ENCODE results near the gene IFIT1B.
A peak's percentile ranks its signal among the peaks of the same experiment; 100 is the strongest.
"Not testable (repeated sequence)": the region's sequence is repeated elsewhere in the genome, so short reads cannot be mapped to it uniquely, and the experiment has no call there.

Gene IFIT1B

GRCh38 chr10:89373916-89374711, 3.7 kb upstream of the IFIT1B start:
- no peak for DNase-seq (ENCODE audit: low spot score in 2 of 2)
- Histone ChIP-seq H3K9me3 (no peaks in the 10 kb centered on the region), H3K4me1 (peaks cover 9% of the 10 kb centered on the region), H3K4me3 (no peak overlapping the region), H3K27me3 (ENCODE audit: low read depth) (no peaks in the 10 kb centered on the region), H3K36me3 (replicated peaks) (no peaks in the 10 kb centered on the region)
- in situ Hi-C loops (cut with MboI; ENCODE audit: low sequenced_read_pairs): loop anchor here (25.0 kb wide), 1 partner anchor 1712 kb away; the partner anchor contains the start of gene PAPSS2

DNA sequence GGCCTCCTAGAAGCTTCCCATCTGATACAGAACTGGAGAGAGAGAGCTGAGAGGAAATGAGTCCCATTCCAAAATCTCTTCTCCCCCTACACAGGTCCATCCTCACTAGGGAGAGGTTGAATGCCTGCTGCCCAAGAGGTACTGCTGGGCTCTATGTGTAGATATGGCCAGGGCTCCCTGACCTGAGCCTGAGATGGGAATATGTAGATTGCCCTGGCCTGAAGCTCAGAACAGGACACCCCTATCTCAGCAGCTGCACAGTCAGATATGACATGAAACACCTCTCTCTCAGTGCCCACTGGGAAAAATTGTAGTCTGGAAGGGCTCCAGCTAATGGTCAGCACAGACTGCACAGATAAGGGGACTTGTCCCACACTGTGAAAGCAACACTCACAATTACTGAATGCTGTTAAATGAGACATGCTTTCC, 3.1 kb upstream of the IFIT1B start:
- in situ Hi-C loops (cut with MboI; ENCODE audit: low sequenced_read_pairs): loop anchor here (25.0 kb wide), 1 partner anchor 1712 kb away; the partner anchor contains the start of gene PAPSS2
- no peak for DNase-seq (ENCODE audit: low spot score in 2 of 2)

DNA sequence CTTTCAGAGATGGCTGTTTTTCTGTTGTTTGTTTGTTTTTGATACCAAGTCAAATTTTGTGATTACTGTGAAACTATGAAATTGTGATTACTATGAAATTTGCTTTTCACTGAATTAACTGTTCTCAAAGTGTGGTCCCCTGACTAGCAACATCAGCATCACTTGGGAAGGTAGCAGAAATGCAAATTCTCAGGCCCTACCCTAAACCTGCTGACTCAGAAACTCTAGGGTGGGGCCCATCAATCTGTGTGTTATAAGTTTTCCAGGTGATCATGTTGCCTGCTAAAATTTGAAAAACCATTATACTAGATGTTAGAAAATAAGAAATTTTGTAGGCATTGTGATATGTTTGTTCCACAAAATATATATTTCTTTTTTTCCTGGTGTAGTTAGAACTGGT, 1.2 kb downstream of the IFIT1B start:
- H3K27me3 ChIP-seq (ENCODE audit: low read depth): no peaks in the 10 kb centered on the region
- in situ Hi-C loops (cut with MboI; ENCODE audit: low sequenced_read_pairs): no loop called here
- H3K36me3 ChIP-seq (replicated peaks): no peaks in the 10 kb centered on the region
- no peak for DNase-seq (ENCODE audit: low spot score in 2 of 2)
- no peak overlapping the region for H3K4me3 ChIP-seq
- no peaks in the 10 kb centered on the region for H3K9me3 ChIP-seq
- peaks cover 2% of the 10 kb centered on the region for H3K4me1 ChIP-seq

More for the DNA sequence above, 3.1 kb upstream of the IFIT1B start:
- Histone ChIP-seq H3K9me3 (no peaks in the 10 kb centered on the region), H3K36me3 (replicated peaks) (no peaks in the 10 kb centered on the region), H3K27me3 (ENCODE audit: low read depth) (no peaks in the 10 kb centered on the region), H3K4me3 (no peak overlapping the region), H3K4me1 (peaks cover 9% of the 10 kb centered on the region)

GRCh38 chr10:89382757-89383156, 4.9 kb downstream of the IFIT1B start:
- Histone ChIP-seq H3K9me3 (no peaks in the 10 kb centered on the region), H3K4me1 (no peaks in the 10 kb centered on the region), H3K27me3 (ENCODE audit: low read depth) (no peaks in the 10 kb centered on the region), H3K36me3 (replicated peaks) (no peaks in the 10 kb centered on the region), H3K4me3 (no peak overlapping the region)
- no peak for DNase-seq (ENCODE audit: low spot score in 2 of 2)
- in situ Hi-C loops (cut with MboI; ENCODE audit: low sequenced_read_pairs): no loop called here

GRCh38 chr10:89384474-89385340, 6.9 kb downstream of the IFIT1B start:
- Histone ChIP-seq H3K4me3 (no peak overlapping the region), H3K36me3 (replicated peaks) (no peaks in the 10 kb centered on the region), H3K9me3 (no peaks in the 10 kb centered on the region), H3K4me1 (no peaks in the 10 kb centered on the region), H3K27me3 (ENCODE audit: low read depth) (no peaks in the 10 kb centered on the region)
- in situ Hi-C loops (cut with MboI; ENCODE audit: low sequenced_read_pairs): no loop called here
- no peak for DNase-seq (ENCODE audit: low spot score in 2 of 2)

DNA sequence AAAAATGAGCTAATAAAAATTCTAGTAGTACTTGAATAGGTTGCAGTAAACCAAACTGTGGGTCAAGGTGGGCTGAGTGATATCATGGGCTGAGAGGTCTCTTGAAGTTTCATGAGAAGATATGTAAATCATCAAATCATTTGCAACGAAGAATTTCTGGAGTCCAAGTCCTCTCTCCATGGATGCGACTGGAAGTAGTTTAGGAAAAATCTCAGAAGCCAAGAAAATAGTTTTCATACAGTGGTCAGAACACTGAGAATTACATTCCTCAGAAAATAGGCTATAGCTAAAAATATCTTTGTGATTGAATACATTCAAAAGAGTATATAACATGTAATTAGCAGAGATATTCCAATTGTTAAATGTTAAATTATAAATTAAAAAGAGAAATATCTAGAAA, 10.9 kb downstream of the IFIT1B start:
- Histone ChIP-seq H3K9me3 (no peaks in the 10 kb centered on the region), H3K4me1 (peaks cover 10% of the 10 kb centered on the region), H3K4me3 (no peak overlapping the region), H3K36me3 (replicated peaks) (no peaks in the 10 kb centered on the region), H3K27me3 (ENCODE audit: low read depth) (no peaks in the 10 kb centered on the region)
- DNase-seq (ENCODE audit: low spot score in 2 of 2): no peak
- in situ Hi-C loops (cut with MboI; ENCODE audit: low sequenced_read_pairs): no loop called here

DNA sequence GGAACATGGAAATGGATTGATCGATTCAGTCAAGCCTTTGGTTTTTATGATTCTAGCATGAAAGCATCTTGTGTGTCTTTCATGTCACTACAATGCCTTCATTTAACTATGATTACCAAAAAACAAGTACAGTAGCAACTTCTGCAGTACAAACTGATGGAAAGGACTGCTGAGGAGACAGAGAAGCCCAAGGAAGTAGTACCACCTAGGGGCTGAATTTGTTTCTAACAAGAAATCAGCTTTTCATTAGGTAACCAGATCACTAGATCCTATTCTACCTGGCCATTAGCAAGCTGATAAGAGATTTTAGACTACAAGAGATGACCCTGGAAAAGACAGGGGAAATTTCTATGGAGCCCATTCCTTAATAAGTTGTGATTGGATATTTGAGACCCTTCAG, 11.4 kb downstream of the IFIT1B start:
- in situ Hi-C loops (cut with MboI; ENCODE audit: low sequenced_read_pairs): no loop called here
- DNase-seq (ENCODE audit: low spot score in 2 of 2): peak in 1 of 2 experiments; percentile 20

GRCh38 chr10:89390476-89391225, 12.8 kb downstream of the IFIT1B start:
- no peaks in the 10 kb centered on the region for H3K9me3 ChIP-seq
- DNase-seq (ENCODE audit: low spot score in 2 of 2): no peak
- H3K27me3 ChIP-seq (ENCODE audit: low read depth): no peaks in the 10 kb centered on the region
- in situ Hi-C loops (cut with MboI; ENCODE audit: low sequenced_read_pairs): no loop called here
- H3K36me3 ChIP-seq (replicated peaks): no peaks in the 10 kb centered on the region
- peaks cover 12% of the 10 kb centered on the region for H3K4me1 ChIP-seq
- no peak overlapping the region for H3K4me3 ChIP-seq

More for the DNA sequence above, 11.4 kb downstream of the IFIT1B start:
- no peaks in the 10 kb centered on the region for H3K36me3 ChIP-seq (replicated peaks)
- no peak overlapping the region for H3K4me3 ChIP-seq
- H3K4me1 ChIP-seq: peaks cover 12% of the 10 kb centered on the region
- H3K27me3 ChIP-seq (ENCODE audit: low read depth): no peaks in the 10 kb centered on the region
- no peaks in the 10 kb centered on the region for H3K9me3 ChIP-seq

GRCh38 chr10:89391226-89391576, 13.3 kb downstream of the IFIT1B start:
- H3K4me3 ChIP-seq; H3K36me3 ChIP-seq (replicated peaks); H3K9me3 ChIP-seq; H3K27me3 ChIP-seq (ENCODE audit: low read depth); in situ Hi-C loops (cut with MboI; ENCODE audit: low sequenced_read_pairs); DNase-seq (ENCODE audit: low spot score in 2 of 2): not testable (repeated sequence)
- H3K4me1 ChIP-seq: peaks cover 12% of the 10 kb centered on the region

GRCh38 chr10:89391907-89392756, 14.3 kb downstream of the IFIT1B start, which contains the start of gene IFIT1:
IFIT1 (plus strand) TSS chr10:89392623; CDS start chr10:89392713, 90 bp downstream.
- Histone ChIP-seq H3K9me3 (no peaks in the 10 kb centered on the region), H3K27me3 (ENCODE audit: low read depth) (no peaks in the 10 kb centered on the region), H3K4me3 (peak within 1 kb of the TSS; percentile 40), H3K36me3 (replicated peaks) (no peaks in the 10 kb centered on the region), H3K4me1 (peaks cover 12% of the 10 kb centered on the region)
- in situ Hi-C loops (cut with MboI; ENCODE audit: low sequenced_read_pairs): no loop called here
- peak; percentile 70 to 90 for DNase-seq (ENCODE audit: low spot score in 2 of 2)

- in situ Hi-C loops (cut with MboI; ENCODE audit: low sequenced_read_pairs): no loop called here
These were observed 15.1 kb downstream of the IFIT1B start for GRCh38 chr10:89392974-89393373.

DNA sequence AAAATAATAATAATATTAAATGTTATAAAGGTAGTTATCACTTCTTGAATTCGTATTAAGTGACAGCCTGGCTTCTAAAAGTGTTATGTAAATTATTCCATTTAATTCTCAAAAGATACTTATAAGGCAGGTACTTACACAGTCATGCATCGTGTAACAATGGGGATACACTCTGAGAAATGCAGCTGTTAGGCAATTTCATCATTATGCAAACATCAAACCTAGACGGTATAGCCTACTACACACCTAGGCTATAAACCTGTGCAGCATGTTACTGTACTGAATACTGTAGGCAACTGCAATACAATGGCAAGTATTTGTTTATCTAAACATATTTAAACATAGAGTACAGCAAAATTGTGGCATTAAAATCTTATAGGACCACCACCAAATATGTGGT, 16.0 kb downstream of the IFIT1B start:
- H3K27me3 ChIP-seq (ENCODE audit: low read depth): no peaks in the 10 kb centered on the region
- peaks cover 12% of the 10 kb centered on the region for H3K4me1 ChIP-seq
- no peak for DNase-seq (ENCODE audit: low spot score in 2 of 2)
- no peak overlapping the region for H3K4me3 ChIP-seq
- H3K9me3 ChIP-seq: no peaks in the 10 kb centered on the region
- H3K36me3 ChIP-seq (replicated peaks): no peaks in the 10 kb centered on the region
- in situ Hi-C loops (cut with MboI; ENCODE audit: low sequenced_read_pairs): no loop called here

More at GRCh38 chr10:89392974-89393373, 15.1 kb downstream of the IFIT1B start:
- H3K36me3 ChIP-seq (replicated peaks): no peaks in the 10 kb centered on the region
- no peaks in the 10 kb centered on the region for H3K9me3 ChIP-seq
- no peak for DNase-seq (ENCODE audit: low spot score in 2 of 2)
- no peaks in the 10 kb centered on the region for H3K27me3 ChIP-seq (ENCODE audit: low read depth)
- peak overlapping the region; percentile 40 for H3K4me3 ChIP-seq
- H3K4me1 ChIP-seq: peaks cover 12% of the 10 kb centered on the region

DNA sequence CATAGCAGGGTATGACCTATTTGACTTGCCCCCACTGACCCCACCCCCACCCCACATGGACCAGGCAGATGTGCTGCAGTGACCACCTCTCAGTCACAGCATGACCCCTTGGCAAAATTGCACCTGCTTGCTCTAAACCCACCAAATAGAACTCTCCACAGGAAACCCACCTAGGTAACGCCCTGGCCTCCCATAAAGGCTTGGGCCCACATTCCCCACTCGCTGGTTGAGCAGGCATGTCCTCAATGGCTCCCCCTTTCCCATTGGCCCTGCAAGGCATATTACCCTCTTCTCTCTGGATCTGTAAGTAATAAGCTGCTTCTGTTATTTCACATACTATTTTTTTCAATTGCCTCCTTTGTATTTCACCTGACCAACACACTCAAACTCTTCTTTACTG, 17.3 kb downstream of the IFIT1B start:
- no peak for DNase-seq (ENCODE audit: low spot score in 2 of 2)
- Histone ChIP-seq H3K36me3 (replicated peaks) (no peaks in the 10 kb centered on the region), H3K4me1 (peaks cover 12% of the 10 kb centered on the region), H3K9me3 (no peaks in the 10 kb centered on the region), H3K27me3 (ENCODE audit: low read depth) (no peaks in the 10 kb centered on the region), H3K4me3 (no peak overlapping the region)
- in situ Hi-C loops (cut with MboI; ENCODE audit: low sequenced_read_pairs): no loop called here
